Left ventricle myocardium inferior (tissue), 1 donor: ENCODE results near the gene ALOX15B. TPM values are rescaled to one million over a fixed set of nuclear protein-coding genes. Genes with fewer than 3 reads are reported as not detected.
A peak's percentile ranks its signal among the peaks of the same experiment; 100 is the strongest.
"Not testable (repeated sequence)": the region's sequence is repeated elsewhere in the genome, so short reads cannot be mapped to it uniquely, and the experiment has no call there.

Source experiments
- DNase-seq: peaks from one replicate; pipeline ENCODE4 v3.0.0-alpha.2; 2020
- H3K27ac ChIP-seq: fragments of 200-600 bp; replicated peaks from 2 replicates; pipeline ENCODE4 v1.8.0; 2021
- H3K27me3 ChIP-seq: fragments of 200-600 bp; 2 replicates; pipeline ENCODE4 v1.8.0; 2021; ENCODE audit warnings: low read depth
- H3K36me3 ChIP-seq: fragments of 200-600 bp; 2 replicates; pipeline ENCODE4 v1.8.0; 2021
- H3K4me1 ChIP-seq: fragments of 200-600 bp; 2 replicates; pipeline ENCODE4 v1.8.0; 2021
- H3K4me3 ChIP-seq: fragments of 200-600 bp; 2 replicates; pipeline ENCODE4 v1.8.0; 2021; ENCODE audit warnings: mild to moderate bottlenecking, moderate library complexity
- H3K9me3 ChIP-seq: fragments of 200-600 bp; replicated peaks from 2 replicates; pipeline ENCODE4 v1.8.0; 2021
- CTCF ChIP-seq: fragments of 200-600 bp; IDR thresholded peaks from 2 replicates; pipeline ENCODE4 v1.8.0; 2021; ENCODE audit warnings: antibody characterized with exemption, mild to moderate bottlenecking, borderline replicate concordance
- intact Hi-C: fragments of 100-400 bp; cut with micrococcal nuclease; formaldehyde crosslinking; loops from one replicate; pipeline ENCODE4 v1.11.0; 2022
- total RNA-seq: library from RNA; stranded (reverse); fragmentation: NEBNext Ultra II Directional; extraction: Animal tissue kit (Norgen Biotek cat#: 25700); gene quantifications from one replicate; pipeline ENCODE4 v1.2.1, GENCODE V29; 2021
- donor health status: DM: no; HTN: yes; CAD: no; lungs with severe emphysema.

Gene ALOX15B
- total RNA-seq, 1 donor from 2014 or later: not detected

GRCh38 chr17:8019665-8020650 is 18.9 kb upstream of the ALOX15B start:
- Histone ChIP-seq H3K36me3 (no peaks in the 10 kb centered on the region), H3K27me3 (peaks cover 19% of the 10 kb centered on the region), H3K9me3 (no peaks in the 10 kb centered on the region), H3K27ac (no peak overlapping the region), H3K4me1 (peaks cover 17% of the 10 kb centered on the region), H3K4me3 (no peak overlapping the region)
- TF ChIP-seq CTCF: no peak
- intact Hi-C loops: no loop called here
- no peak for DNase-seq

GRCh38 chr17:8020776-8021564 is 17.9 kb upstream of the ALOX15B start:
- Histone ChIP-seq H3K27ac (no peak overlapping the region), H3K36me3 (no peaks in the 10 kb centered on the region), H3K9me3 (no peaks in the 10 kb centered on the region), H3K4me3 (no peak overlapping the region), H3K4me1 (peaks cover 13% of the 10 kb centered on the region), H3K27me3 (peaks cover 9% of the 10 kb centered on the region)
- TF ChIP-seq CTCF: no peak
- intact Hi-C loops: no loop called here
- DNase-seq: no peak

GRCh38 chr17:8021565-8022359 is 17.1 kb upstream of the ALOX15B start:
- intact Hi-C loops: no loop called here
- no peak for DNase-seq
- TF ChIP-seq CTCF: no peak
- no peaks in the 10 kb centered on the region for H3K36me3 ChIP-seq
- H3K9me3 ChIP-seq: no peaks in the 10 kb centered on the region
- no peak overlapping the region for H3K4me3 ChIP-seq
- peaks cover 5% of the 10 kb centered on the region for H3K4me1 ChIP-seq
- peaks cover 1% of the 10 kb centered on the region for H3K27me3 ChIP-seq
- H3K27ac ChIP-seq: no peak overlapping the region

GRCh38 chr17:8022360-8023003 is 16.4 kb upstream of the ALOX15B start:
- no peaks in the 10 kb centered on the region for H3K4me1 ChIP-seq
- no peak overlapping the region for H3K27ac ChIP-seq
- no peak for TF ChIP-seq CTCF
- H3K4me3 ChIP-seq: no peak overlapping the region
- intact Hi-C loops: no loop called here
- no peak for DNase-seq
- peaks cover 6% of the 10 kb centered on the region for H3K27me3 ChIP-seq
- H3K36me3 ChIP-seq: no peaks in the 10 kb centered on the region
- no peaks in the 10 kb centered on the region for H3K9me3 ChIP-seq

- H3K36me3 ChIP-seq, H3K4me1 ChIP-seq, H3K9me3 ChIP-seq, intact Hi-C loops, DNase-seq, H3K4me3 ChIP-seq: not testable (repeated sequence)
- peaks cover 23% of the 10 kb centered on the region for H3K27me3 ChIP-seq
- peak overlapping the region; percentile 21 for H3K27ac ChIP-seq
Measured at GRCh38 chr17:8024161-8024560, 14.7 kb upstream of the ALOX15B start.
